Activated naive CD8-positive, alpha-beta T cell treated with anti-CD3 and anti-CD28 coated beads for 36 hours (primary cell): Measurements from ENCODE around the gene ST6GAL1. TPM values are rescaled to one million over a fixed set of nuclear protein-coding genes. Genes with fewer than 3 reads are reported as not detected.
A peak's percentile ranks its signal among the peaks of the same experiment; 100 is the strongest.

ENCODE experiments used
- DNase-seq: peaks from one replicate; pipeline ENCODE4 v3.0.0; 2021
- H3K27ac Mint-ChIP-seq: one replicate; pipeline ENCODE4 v1.8.0; 2022; ENCODE audit warnings: mild to moderate bottlenecking, moderate library complexity, mixed read lengths
- H3K27me3 Mint-ChIP-seq: one replicate; pipeline ENCODE4 v1.8.0; 2022; ENCODE audit warnings: mild to moderate bottlenecking, mixed read lengths
- H3K36me3 Mint-ChIP-seq: one replicate; pipeline ENCODE4 v1.8.0; 2021; ENCODE audit warnings: mild to moderate bottlenecking, mixed read lengths
- H3K4me1 Mint-ChIP-seq: one replicate; pipeline ENCODE4 v1.8.0; 2021; ENCODE audit warnings: mixed read lengths
- H3K4me3 Mint-ChIP-seq: one replicate; pipeline ENCODE4 v1.8.0; 2022; ENCODE audit warnings: mild to moderate bottlenecking, moderate library complexity, mixed read lengths
- H3K9me3 Mint-ChIP-seq: one replicate; pipeline ENCODE4 v1.8.0; 2022; ENCODE audit warnings: mixed read lengths
- total RNA-seq, 2 experiments: library from RNA; stranded (reverse); gene quantifications; one replicate each; pipeline ENCODE4 v1.2.3, GENCODE V29; 2021

Gene ST6GAL1
- total RNA-seq, 2 experiments from 2014 or later: 97.4 to 98.8 TPM

- no peak overlapping the region for H3K4me3 Mint-ChIP-seq
- H3K36me3 Mint-ChIP-seq: no peaks in the 10 kb centered on the region
- DNase-seq: no peak
- H3K4me1 Mint-ChIP-seq: peaks cover 3% of the 10 kb centered on the region
- H3K27ac Mint-ChIP-seq: no peak overlapping the region
- no peaks in the 10 kb centered on the region for H3K9me3 Mint-ChIP-seq
- H3K27me3 Mint-ChIP-seq: no peaks in the 10 kb centered on the region
These were observed 4.5 kb upstream of the ST6GAL1 start for GRCh38 chr3:186925826-186926225.

GRCh38 chr3:186929186-186929585 is 1.1 kb upstream of the ST6GAL1 start:
- no peak overlapping the region for H3K4me3 Mint-ChIP-seq
- peaks cover 22% of the 10 kb centered on the region for H3K4me1 Mint-ChIP-seq
- DNase-seq: no peak
- peaks cover 15% of the 10 kb centered on the region for H3K36me3 Mint-ChIP-seq
- no peaks in the 10 kb centered on the region for H3K27me3 Mint-ChIP-seq
- H3K27ac Mint-ChIP-seq: no peak overlapping the region
- no peaks in the 10 kb centered on the region for H3K9me3 Mint-ChIP-seq

GRCh38 chr3:186929685-186930084 is 641 bp upstream of the ST6GAL1 start:
- H3K9me3 Mint-ChIP-seq: no peaks in the 10 kb centered on the region
- peak overlapping the region; percentile 95 for H3K4me3 Mint-ChIP-seq
- H3K27me3 Mint-ChIP-seq: no peaks in the 10 kb centered on the region
- H3K4me1 Mint-ChIP-seq: peaks cover 22% of the 10 kb centered on the region
- peak overlapping the region; percentile 90 for H3K27ac Mint-ChIP-seq
- H3K36me3 Mint-ChIP-seq: peaks cover 18% of the 10 kb centered on the region
- DNase-seq: no peak

- DNase-seq: peak; percentile 69
- peaks cover 3% of the 10 kb centered on the region for H3K9me3 Mint-ChIP-seq
- H3K27me3 Mint-ChIP-seq: no peaks in the 10 kb centered on the region
- H3K27ac Mint-ChIP-seq: peak overlapping the region; percentile 90
- H3K4me1 Mint-ChIP-seq: peaks cover 24% of the 10 kb centered on the region
- peaks cover 26% of the 10 kb centered on the region for H3K36me3 Mint-ChIP-seq
- H3K4me3 Mint-ChIP-seq: peak overlapping the region; percentile 95
These were observed 560 bp downstream of the ST6GAL1 start for GRCh38 chr3:186930641-186931531.

GRCh38 chr3:186931532-186932280 is 1.4 kb downstream of the ST6GAL1 start:
- peak overlapping the region; percentile 95 for H3K4me3 Mint-ChIP-seq
- no peaks in the 10 kb centered on the region for H3K27me3 Mint-ChIP-seq
- peaks cover 26% of the 10 kb centered on the region for H3K36me3 Mint-ChIP-seq
- peaks cover 3% of the 10 kb centered on the region for H3K9me3 Mint-ChIP-seq
- H3K27ac Mint-ChIP-seq: peak overlapping the region; percentile 90
- H3K4me1 Mint-ChIP-seq: peaks cover 24% of the 10 kb centered on the region
- DNase-seq: peak; percentile 60

GRCh38 chr3:186932281-186933181 is 2.2 kb downstream of the ST6GAL1 start:
- Mint-ChIP-seq H3K4me3 (peak overlapping the region; percentile 95), H3K27ac (peak overlapping the region; percentile 90), H3K9me3 (peaks cover 3% of the 10 kb centered on the region), H3K4me1 (peaks cover 30% of the 10 kb centered on the region), H3K36me3 (peaks cover 30% of the 10 kb centered on the region), H3K27me3 (no peaks in the 10 kb centered on the region)
- peak; percentile 12 for DNase-seq

- DNase-seq: no peak
- Mint-ChIP-seq H3K9me3 (peaks cover 3% of the 10 kb centered on the region), H3K27ac (no peak overlapping the region), H3K4me1 (peaks cover 35% of the 10 kb centered on the region), H3K36me3 (peaks cover 34% of the 10 kb centered on the region), H3K4me3 (no peak overlapping the region), H3K27me3 (no peaks in the 10 kb centered on the region)
These were observed 3.5 kb downstream of the ST6GAL1 start for GRCh38 chr3:186933816-186934215.

- DNase-seq: no peak
- Mint-ChIP-seq H3K4me1 (peaks cover 31% of the 10 kb centered on the region), H3K27me3 (no peaks in the 10 kb centered on the region), H3K36me3 (peaks cover 34% of the 10 kb centered on the region), H3K27ac (no peak overlapping the region), H3K9me3 (peaks cover 3% of the 10 kb centered on the region), H3K4me3 (no peak overlapping the region)
These were observed 4.8 kb downstream of the ST6GAL1 start for GRCh38 chr3:186935133-186935532.

GRCh38 chr3:186937017-186937875 is 6.9 kb downstream of the ST6GAL1 start:
- H3K27ac Mint-ChIP-seq: no peak overlapping the region
- no peaks in the 10 kb centered on the region for H3K27me3 Mint-ChIP-seq
- peaks cover 31% of the 10 kb centered on the region for H3K4me1 Mint-ChIP-seq
- DNase-seq: no peak
- H3K9me3 Mint-ChIP-seq: peaks cover 3% of the 10 kb centered on the region
- H3K4me3 Mint-ChIP-seq: no peak overlapping the region
- peaks cover 32% of the 10 kb centered on the region for H3K36me3 Mint-ChIP-seq

GRCh38 chr3:186938716-186939115 is 8.4 kb downstream of the ST6GAL1 start:
- Mint-ChIP-seq H3K4me1 (peaks cover 19% of the 10 kb centered on the region), H3K36me3 (peaks cover 31% of the 10 kb centered on the region), H3K27ac (no peak overlapping the region), H3K27me3 (no peaks in the 10 kb centered on the region), H3K4me3 (no peak overlapping the region), H3K9me3 (peaks cover 3% of the 10 kb centered on the region)
- DNase-seq: no peak

GRCh38 chr3:186939536-186939935 is 9.2 kb downstream of the ST6GAL1 start:
- Mint-ChIP-seq H3K36me3 (peaks cover 33% of the 10 kb centered on the region), H3K27ac (no peak overlapping the region), H3K9me3 (peaks cover 3% of the 10 kb centered on the region), H3K4me3 (no peak overlapping the region), H3K4me1 (peaks cover 17% of the 10 kb centered on the region), H3K27me3 (no peaks in the 10 kb centered on the region)
- no peak for DNase-seq

- H3K27me3 Mint-ChIP-seq: no peaks in the 10 kb centered on the region
- H3K4me3 Mint-ChIP-seq: no peak overlapping the region
- no peak overlapping the region for H3K27ac Mint-ChIP-seq
These were observed 10.6 kb downstream of the ST6GAL1 start for GRCh38 chr3:186940967-186941366.

GRCh38 chr3:186942168-186942567 is 11.8 kb downstream of the ST6GAL1 start:
- H3K36me3 Mint-ChIP-seq: peaks cover 36% of the 10 kb centered on the region

More at GRCh38 chr3:186940967-186941366, 10.6 kb downstream of the ST6GAL1 start:
- no peak for DNase-seq
- Mint-ChIP-seq H3K9me3 (no peaks in the 10 kb centered on the region), H3K4me1 (peaks cover 15% of the 10 kb centered on the region), H3K36me3 (peaks cover 29% of the 10 kb centered on the region)

More at GRCh38 chr3:186942168-186942567, 11.8 kb downstream of the ST6GAL1 start:
- no peaks in the 10 kb centered on the region for H3K27me3 Mint-ChIP-seq
- no peak for DNase-seq
- no peaks in the 10 kb centered on the region for H3K9me3 Mint-ChIP-seq
- no peak overlapping the region for H3K4me3 Mint-ChIP-seq
- peaks cover 17% of the 10 kb centered on the region for H3K4me1 Mint-ChIP-seq
- no peak overlapping the region for H3K27ac Mint-ChIP-seq
